GM12872 (cell line): ENCODE data around the gene SCIMP.

Experiments
- TF ChIP-seq, protein P1 (sequence below): IDR thresholded peaks from 3 replicates; pipeline ENCODE4 v1.5.1; 2011; ENCODE audit warnings: low read depth, mild to moderate bottlenecking, low read length, moderate library complexity; ENCODE audit not compliant: insufficient read depth

The SCIMP gene

GRCh38 chr17:5226940-5227878 is 7.5 kb downstream of the SCIMP start:
- TF ChIP-seq, protein P1, sequence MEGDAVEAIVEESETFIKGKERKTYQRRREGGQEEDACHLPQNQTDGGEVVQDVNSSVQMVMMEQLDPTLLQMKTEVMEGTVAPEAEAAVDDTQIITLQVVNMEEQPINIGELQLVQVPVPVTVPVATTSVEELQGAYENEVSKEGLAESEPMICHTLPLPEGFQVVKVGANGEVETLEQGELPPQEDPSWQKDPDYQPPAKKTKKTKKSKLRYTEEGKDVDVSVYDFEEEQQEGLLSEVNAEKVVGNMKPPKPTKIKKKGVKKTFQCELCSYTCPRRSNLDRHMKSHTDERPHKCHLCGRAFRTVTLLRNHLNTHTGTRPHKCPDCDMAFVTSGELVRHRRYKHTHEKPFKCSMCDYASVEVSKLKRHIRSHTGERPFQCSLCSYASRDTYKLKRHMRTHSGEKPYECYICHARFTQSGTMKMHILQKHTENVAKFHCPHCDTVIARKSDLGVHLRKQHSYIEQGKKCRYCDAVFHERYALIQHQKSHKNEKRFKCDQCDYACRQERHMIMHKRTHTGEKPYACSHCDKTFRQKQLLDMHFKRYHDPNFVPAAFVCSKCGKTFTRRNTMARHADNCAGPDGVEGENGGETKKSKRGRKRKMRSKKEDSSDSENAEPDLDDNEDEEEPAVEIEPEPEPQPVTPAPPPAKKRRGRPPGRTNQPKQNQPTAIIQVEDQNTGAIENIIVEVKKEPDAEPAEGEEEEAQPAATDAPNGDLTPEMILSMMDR, result no peak

DNA sequence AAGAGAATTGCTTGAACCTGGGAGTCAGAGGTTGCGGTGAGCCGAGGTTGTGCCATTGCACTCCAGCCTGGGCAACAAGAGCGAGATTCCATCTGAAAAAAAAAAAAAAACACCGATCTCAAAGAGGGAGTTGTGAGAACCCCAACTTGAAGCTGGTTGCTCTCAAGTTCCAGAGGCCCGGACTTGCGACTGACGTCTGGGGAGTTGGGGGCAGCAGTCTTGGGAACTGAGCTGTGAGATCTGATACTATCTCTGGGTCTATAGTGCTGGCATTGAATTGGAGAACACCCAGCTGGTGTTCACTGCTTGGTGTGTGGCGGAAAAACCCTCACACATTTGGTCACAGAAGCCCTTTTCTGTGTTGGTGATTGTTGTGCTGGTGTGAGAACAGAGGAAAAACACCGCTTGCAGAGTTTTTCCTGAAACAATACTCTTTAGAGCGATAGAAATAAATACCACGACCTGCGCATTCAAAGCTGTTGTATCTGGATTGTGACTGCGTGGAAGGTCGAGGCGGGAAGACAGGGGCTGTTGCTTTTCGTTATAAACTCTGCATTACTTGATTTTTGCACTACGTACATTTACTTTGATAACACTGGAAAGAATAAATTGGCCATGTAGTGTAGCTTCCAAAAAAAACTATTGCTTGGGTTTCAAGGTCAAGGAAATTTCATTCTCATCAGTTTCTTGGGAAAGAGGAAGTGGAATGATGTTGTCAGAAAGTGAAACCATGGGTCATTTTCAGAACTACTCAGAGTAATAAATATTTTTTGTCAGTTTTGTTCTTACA is 8.8 kb downstream of the SCIMP start:
- TF ChIP-seq, protein P1, result no peak

DNA sequence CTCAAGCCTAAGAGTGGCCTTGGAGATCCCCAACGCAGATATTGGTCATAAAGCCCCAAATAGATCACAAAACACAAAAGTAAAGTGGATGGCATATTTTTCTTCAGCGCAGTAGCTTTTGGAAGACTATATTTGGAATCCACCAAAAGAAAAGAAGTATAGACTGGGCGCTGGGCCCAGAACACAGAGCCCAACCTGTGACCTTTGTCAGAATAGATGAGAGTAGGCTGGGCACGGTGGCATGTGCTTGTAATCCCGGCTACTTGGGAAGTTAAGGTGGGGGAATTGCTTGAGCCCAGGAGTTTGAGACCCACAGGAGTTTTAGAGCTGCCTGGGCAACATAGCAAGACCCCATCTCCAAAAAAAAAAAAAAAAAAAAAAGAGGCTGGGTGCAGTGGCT is 14.6 kb downstream of the SCIMP start:
- TF ChIP-seq, protein P1, result no peak

- TF ChIP-seq, protein P1, result no peak
Observed at GRCh38 chr17:5219536-5219935, 15.1 kb downstream of the SCIMP start.

DNA sequence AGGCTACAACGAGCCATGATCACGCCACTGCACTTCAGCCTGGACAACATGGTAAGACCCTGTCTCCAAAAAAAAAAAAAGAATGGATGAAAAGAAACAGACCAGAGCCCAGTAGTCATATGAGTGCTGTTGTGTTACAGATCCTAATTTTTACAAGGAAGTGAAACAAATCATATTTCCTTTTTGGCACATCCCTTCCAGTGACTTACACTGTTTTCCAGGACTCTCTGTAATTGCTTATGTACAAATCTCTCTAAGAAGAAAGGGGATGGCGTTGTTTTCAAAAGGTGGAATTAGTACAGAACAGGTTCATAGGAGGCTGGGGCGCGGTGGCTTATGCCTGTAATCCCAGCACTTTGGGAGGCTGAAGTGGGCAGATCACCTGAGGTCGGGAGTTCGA is 23.2 kb downstream of the SCIMP start:
- TF ChIP-seq, protein P1, result no peak

- TF ChIP-seq, protein P1, result no peak
Observed at GRCh38 chr17:5210614-5211252, 23.9 kb downstream of the SCIMP start.

DNA sequence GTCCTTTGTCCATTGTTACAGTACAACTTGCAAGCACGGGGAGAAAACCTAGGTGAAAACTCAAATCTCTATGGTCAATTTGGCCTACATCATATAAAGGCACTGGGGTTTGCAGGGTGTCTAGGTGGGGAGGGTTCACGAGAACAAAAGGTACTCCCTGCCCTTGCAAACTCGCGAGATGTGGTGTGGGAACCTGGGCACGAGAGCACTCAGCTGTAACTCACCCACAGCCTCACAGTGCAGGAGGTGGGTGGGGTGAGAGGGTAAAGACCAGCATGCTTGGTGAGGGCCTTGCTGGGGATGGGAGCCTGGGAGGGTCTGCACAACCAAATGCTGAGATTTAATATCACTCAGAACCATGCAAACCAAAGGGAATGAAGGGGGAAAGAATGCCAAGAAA is 24.6 kb downstream of the SCIMP start:
- TF ChIP-seq, protein P1, result no peak
